ENCODE measurements around the gene HABP2. TPM values are rescaled to one million over a fixed set of nuclear protein-coding genes. Genes with fewer than 3 reads are reported as not detected.

Gene HABP2
- total RNA-seq, 3 donors from 2014 or later = not detected

DNA sequence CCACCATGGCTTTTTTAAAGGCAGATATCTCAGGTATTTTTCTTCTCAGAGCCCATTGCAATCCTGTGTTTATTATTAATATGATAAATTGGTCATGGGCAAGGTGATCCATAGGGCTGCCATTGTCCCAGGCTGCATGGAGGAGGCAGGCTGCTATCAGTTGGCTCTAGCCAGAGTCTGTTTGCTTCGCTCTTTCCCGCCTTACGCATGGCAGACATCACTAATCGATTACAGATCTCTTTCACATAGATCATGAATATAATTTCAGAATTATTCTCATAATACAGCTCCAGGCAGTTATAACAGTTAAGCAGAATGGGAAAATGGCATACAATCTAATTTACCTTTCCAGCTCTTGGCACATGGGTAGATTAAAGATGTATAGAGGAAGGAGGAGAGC, 30.4 kb upstream of the HABP2 start:
- no peaks in the 10 kb centered on the region for H3K4me1 ChIP-seq (ENCODE audit: low read depth)
- H3K36me3 ChIP-seq (ENCODE audit: low read depth) = no peaks in the 10 kb centered on the region
- H3K9me3 ChIP-seq = no peaks in the 10 kb centered on the region
- no peak overlapping the region for H3K4me3 ChIP-seq
- intact Hi-C loops (cut with DNase I, micrococcal nuclease) = no loop called here
- TF ChIP-seq CTCF (IDR thresholded peaks at IDR 0.05) = no peak
- ATAC-seq (no peak), DNase-seq (no peak)

- intact Hi-C loops (cut with DNase I, micrococcal nuclease) = no loop called here
- no peaks in the 10 kb centered on the region for H3K4me1 ChIP-seq (ENCODE audit: low read depth)
- DNase-seq = no peak
- TF ChIP-seq CTCF (IDR thresholded peaks at IDR 0.05) = no peak
- no peak for ATAC-seq
- H3K4me3 ChIP-seq = no peak overlapping the region
- no peaks in the 10 kb centered on the region for H3K9me3 ChIP-seq
- no peaks in the 10 kb centered on the region for H3K36me3 ChIP-seq (ENCODE audit: low read depth)
Measured at GRCh38 chr10:113523071-113523470, 29.8 kb upstream of the HABP2 start.

DNA sequence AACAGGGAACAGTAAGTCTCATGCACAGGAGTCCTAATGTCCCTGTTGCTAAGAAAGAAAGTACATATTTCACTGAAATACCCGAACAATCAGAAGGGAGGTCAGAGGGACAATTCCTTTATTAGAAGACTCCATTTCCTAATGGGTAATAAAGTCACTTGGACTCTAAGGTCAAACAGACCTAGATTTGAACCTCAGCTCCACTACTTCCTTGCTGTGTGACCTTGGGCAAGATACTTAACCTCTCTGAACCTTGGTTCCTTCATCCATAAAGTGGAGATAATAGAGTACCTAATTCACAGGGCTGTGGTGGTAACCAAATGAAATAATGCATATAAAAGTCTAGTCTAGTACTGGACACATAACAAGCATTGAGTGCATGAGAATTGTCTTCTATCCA, 29.2 kb upstream of the HABP2 start:
- Histone ChIP-seq H3K4me1 (ENCODE audit: low read depth) (no peaks in the 10 kb centered on the region), H3K4me3 (no peak overlapping the region), H3K36me3 (ENCODE audit: low read depth) (no peaks in the 10 kb centered on the region), H3K9me3 (no peaks in the 10 kb centered on the region)
- intact Hi-C loops (cut with DNase I, micrococcal nuclease) = no loop called here
- TF ChIP-seq CTCF (IDR thresholded peaks at IDR 0.05) = no peak
- no peak for DNase-seq
- no peak for ATAC-seq

DNA sequence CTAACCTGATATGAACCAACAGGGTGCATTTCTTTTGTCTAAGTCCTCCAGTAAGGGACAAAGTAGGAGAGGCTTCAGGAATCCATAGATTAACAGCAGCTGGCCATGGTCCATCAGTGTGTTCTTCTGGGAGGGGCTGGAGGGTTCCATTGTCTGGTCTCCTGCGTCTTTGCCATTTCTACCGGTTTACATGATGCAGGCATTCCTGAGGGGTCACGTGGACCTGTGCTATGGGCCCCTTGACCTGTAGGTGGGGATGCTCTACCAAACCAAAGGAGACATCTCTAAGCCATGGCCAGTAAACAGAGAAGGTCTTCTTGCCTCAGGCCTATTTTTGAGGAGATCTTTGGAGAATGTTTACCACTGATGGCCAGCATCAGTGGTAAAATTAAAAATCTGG, 28.7 kb upstream of the HABP2 start:
- Histone ChIP-seq H3K9me3 (no peaks in the 10 kb centered on the region), H3K4me1 (ENCODE audit: low read depth) (no peaks in the 10 kb centered on the region), H3K4me3 (no peak overlapping the region), H3K36me3 (ENCODE audit: low read depth) (no peaks in the 10 kb centered on the region)
- intact Hi-C loops (cut with DNase I, micrococcal nuclease) = no loop called here
- TF ChIP-seq CTCF (IDR thresholded peaks at IDR 0.05) = no peak
- DNase-seq (no peak), ATAC-seq (no peak)

DNA sequence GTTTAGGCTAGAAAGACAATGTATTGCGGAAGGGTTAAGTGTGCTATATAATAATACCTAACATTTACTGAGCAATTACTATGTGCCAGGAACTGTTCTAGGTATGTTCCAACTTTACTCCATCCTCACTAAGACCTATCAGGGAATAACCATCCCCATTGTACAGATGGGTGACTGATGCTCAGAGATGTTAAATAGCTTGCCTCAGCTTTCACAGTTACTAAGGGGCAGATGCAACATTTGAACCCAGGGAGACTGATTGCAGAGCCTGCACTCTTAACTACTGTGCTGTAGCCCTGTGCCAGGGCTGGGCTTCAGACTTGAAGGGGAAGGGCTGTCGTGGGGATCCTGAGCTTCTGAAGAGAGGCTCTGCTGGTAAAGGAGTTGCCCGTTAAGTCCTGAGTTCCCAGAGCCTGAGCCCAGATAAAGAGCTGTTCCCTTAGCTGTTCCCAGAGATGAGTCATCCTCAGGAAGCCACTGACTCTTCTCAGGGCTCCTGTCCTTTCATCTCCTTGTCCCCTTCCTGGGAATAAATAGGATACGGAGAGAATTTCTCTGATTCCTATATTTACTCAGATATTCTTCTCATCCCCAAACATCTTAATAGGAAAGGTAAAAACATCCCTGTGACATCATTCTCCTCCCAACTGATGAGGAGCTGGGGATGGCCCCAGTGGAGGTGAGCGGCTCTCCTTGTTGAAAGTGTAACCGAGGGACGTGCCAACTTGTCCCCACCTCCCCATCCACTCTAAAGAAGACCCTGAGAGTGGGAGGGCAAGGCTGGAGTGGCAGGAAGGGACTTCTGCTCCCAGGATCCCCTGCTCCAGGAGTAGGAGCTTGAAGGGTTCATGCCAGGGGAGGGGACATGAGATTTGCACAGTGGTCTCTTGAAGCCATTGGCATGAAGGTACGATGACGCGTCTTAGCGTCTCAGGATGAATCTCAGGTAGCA, 28.0 kb upstream of the HABP2 start:
- H3K9me3 ChIP-seq = no peaks in the 10 kb centered on the region
- no peak for TF ChIP-seq CTCF (IDR thresholded peaks at IDR 0.05)
- ATAC-seq (no peak), DNase-seq (no peak)
- intact Hi-C loops (cut with DNase I, micrococcal nuclease) = no loop called here
- H3K36me3 ChIP-seq (ENCODE audit: low read depth) = no peaks in the 10 kb centered on the region
- no peak overlapping the region for H3K4me3 ChIP-seq
- H3K4me1 ChIP-seq (ENCODE audit: low read depth) = no peaks in the 10 kb centered on the region
